GM19328 (cell line): ENCODE data around the gene ZNF853.
"Not testable (repeated sequence)": the region's sequence is repeated elsewhere in the genome, so short reads cannot be mapped to it uniquely, and the experiment has no call there.

Experiments
- ATAC-seq: cut with Tn5 transposase; IDR thresholded peaks from one replicate; pipeline ENCODE4 v1.9.1; 2021; ENCODE audit warnings: mild to moderate bottlenecking, moderate library complexity; ENCODE audit not compliant: unreplicated experiment

ZNF853 gene

GRCh38 chr7:6614953-6615722, at the start of gene ZNF853:
Gene ZNF853 (plus strand): TSS chr7:6615610. CDS start chr7:6616175, 565 bp downstream.
- no peak for ATAC-seq

GRCh38 chr7:6565655-6566054, 49.8 kb upstream of the ZNF853 start:
- ATAC-seq = no peak

- ATAC-seq = no peak
Observed at GRCh38 chr7:6567886-6568285, 47.5 kb upstream of the ZNF853 start.

- no peak for ATAC-seq
Observed at GRCh38 chr7:6571160-6571779, 44.1 kb upstream of the ZNF853 start.

GRCh38 chr7:6575281-6576023, 40.0 kb upstream of the ZNF853 start:
- no peak for ATAC-seq

- no peak for ATAC-seq
Observed at GRCh38 chr7:6576024-6576866, 39.2 kb upstream of the ZNF853 start.

GRCh38 chr7:6576867-6577368, 38.5 kb upstream of the ZNF853 start:
- ATAC-seq = not testable (repeated sequence)

- peak; percentile 92 for ATAC-seq
Observed at GRCh38 chr7:6577369-6578113, 37.9 kb upstream of the ZNF853 start, which contains the start of gene ZDHHC4. Gene ZDHHC4 (plus strand): TSS chr7:6577454. CDS start chr7:6580562, 3,108 bp downstream.

- no peak for ATAC-seq
Observed at GRCh38 chr7:6578114-6579084, 37.0 kb upstream of the ZNF853 start.

- no peak for ATAC-seq
Observed at GRCh38 chr7:6579446-6579845, 36.0 kb upstream of the ZNF853 start.

GRCh38 chr7:6585746-6586432, 29.5 kb upstream of the ZNF853 start:
- ATAC-seq = not testable (repeated sequence)

GRCh38 chr7:6588566-6588965, 26.8 kb upstream of the ZNF853 start:
- ATAC-seq = no peak

- no peak for ATAC-seq
Observed at GRCh38 chr7:6589151-6589828, 26.1 kb upstream of the ZNF853 start.

- peak; percentile 88 for ATAC-seq
Observed at GRCh38 chr7:6589829-6590644, 25.4 kb upstream of the ZNF853 start, which contains the start of gene INTS15. Gene INTS15 (plus strand): TSS chr7:6590021. CDS start chr7:6590284, 263 bp downstream.

- ATAC-seq = peak; percentile 18
Observed at GRCh38 chr7:6590645-6591110, 24.7 kb upstream of the ZNF853 start.

- no peak for ATAC-seq
Observed at GRCh38 chr7:6600093-6600492, 15.3 kb upstream of the ZNF853 start.
